Mesodermal cell (in vitro differentiated cells): ENCODE measurements around the gene NAXE.
"Not testable (repeated sequence)": the region's sequence is repeated elsewhere in the genome, so short reads cannot be mapped to it uniquely, and the experiment has no call there.

Source experiments
- H3K27ac ChIP-seq: 2 replicates; pipeline ENCODE4 v1.7.0; 2013; ENCODE audit warnings: mild to moderate bottlenecking, low read depth, low read length, moderate library complexity; ENCODE audit not compliant: severe bottlenecking
- H3K36me3 ChIP-seq: 2 replicates; pipeline ENCODE4 v1.7.1; 2013; ENCODE audit warnings: mild to moderate bottlenecking, low read length, moderate library complexity; ENCODE audit not compliant: control insufficient read depth, insufficient read depth
- H3K4me1 ChIP-seq: one replicate; pipeline ENCODE4 v1.7.1; 2013; ENCODE audit warnings: mild to moderate bottlenecking, low read length; ENCODE audit not compliant: insufficient read depth, control insufficient read depth, poor library complexity, severe bottlenecking
- H3K4me3 ChIP-seq: 2 replicates; pipeline ENCODE4 v1.7.0; 2013; ENCODE audit warnings: low read length, control low read depth, mild to moderate bottlenecking; ENCODE audit not compliant: insufficient read depth, poor library complexity, severe bottlenecking; ENCODE audit errors: extremely low read depth
- H3K9me3 ChIP-seq: 2 replicates; pipeline ENCODE4 v1.7.1; 2013; ENCODE audit warnings: mild to moderate bottlenecking, low read length, moderate library complexity; ENCODE audit not compliant: control insufficient read depth
- WGBS, 2 experiments: methylation state at CpG; one replicate each; pipeline ENCODE4 v1.1.5; 2013; ENCODE audit warnings: missing lambda C conversion rate in 2 of 2; ENCODE audit not compliant: insufficient coverage in 2 of 2; 5-methylcytosine and 5-hydroxymethylcytosine counted together

NAXE gene

DNA sequence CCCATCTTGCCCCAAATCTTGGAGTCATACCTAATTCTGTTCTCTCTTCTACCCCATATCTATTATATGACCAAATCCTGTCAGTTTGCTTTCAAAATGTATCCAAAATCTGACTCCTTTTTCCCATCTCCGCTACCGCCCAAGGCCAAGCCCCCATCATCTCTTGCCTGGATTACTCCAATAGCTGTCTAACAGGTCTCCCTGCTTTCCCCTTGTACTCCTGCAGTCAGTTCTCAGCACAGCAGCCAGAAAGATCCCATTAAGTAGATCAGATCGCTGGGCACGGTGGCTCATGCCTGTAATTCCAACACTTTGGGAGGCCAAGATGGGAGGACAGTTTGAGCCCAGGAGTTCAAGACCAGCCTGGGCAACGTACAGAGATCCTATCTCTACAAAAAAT is 39.1 kb upstream of the NAXE start:
- no peak overlapping the region for H3K27ac ChIP-seq
- WGBS, 2 experiments = 51 to 69% methylated on average over 3 to 4 of the region's 5 CpGs
- H3K36me3 ChIP-seq = peaks cover 80% of the 10 kb centered on the region
- H3K4me3 ChIP-seq = no peak overlapping the region
- no peaks in the 10 kb centered on the region for H3K4me1 ChIP-seq
- no peaks in the 10 kb centered on the region for H3K9me3 ChIP-seq

DNA sequence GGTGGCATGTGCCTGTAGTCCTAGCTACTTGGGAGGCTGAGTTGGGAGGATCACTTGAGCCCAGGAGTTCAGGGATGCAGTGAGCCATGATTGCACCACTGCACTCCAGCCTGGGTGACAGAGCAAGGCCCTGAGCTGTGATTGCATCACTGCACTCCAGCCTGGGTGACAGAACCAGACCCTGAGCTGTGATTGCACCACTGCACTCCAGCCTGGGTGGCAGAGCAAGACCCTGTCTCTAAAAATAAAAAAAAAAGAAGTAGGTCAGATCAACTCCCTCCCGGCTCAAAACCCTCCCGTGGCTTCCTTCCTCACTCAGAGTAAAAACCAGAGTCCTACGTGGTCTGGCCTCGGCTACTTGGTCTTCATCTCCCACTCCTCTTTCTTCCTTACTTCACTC is 38.6 kb upstream of the NAXE start:
- not testable (repeated sequence) for H3K4me1 ChIP-seq, H3K9me3 ChIP-seq, H3K4me3 ChIP-seq, H3K27ac ChIP-seq
- WGBS, 2 experiments = 93 to 100% methylated on average over 4 of the region's 4 CpGs
- H3K36me3 ChIP-seq = peaks cover 76% of the 10 kb centered on the region

DNA sequence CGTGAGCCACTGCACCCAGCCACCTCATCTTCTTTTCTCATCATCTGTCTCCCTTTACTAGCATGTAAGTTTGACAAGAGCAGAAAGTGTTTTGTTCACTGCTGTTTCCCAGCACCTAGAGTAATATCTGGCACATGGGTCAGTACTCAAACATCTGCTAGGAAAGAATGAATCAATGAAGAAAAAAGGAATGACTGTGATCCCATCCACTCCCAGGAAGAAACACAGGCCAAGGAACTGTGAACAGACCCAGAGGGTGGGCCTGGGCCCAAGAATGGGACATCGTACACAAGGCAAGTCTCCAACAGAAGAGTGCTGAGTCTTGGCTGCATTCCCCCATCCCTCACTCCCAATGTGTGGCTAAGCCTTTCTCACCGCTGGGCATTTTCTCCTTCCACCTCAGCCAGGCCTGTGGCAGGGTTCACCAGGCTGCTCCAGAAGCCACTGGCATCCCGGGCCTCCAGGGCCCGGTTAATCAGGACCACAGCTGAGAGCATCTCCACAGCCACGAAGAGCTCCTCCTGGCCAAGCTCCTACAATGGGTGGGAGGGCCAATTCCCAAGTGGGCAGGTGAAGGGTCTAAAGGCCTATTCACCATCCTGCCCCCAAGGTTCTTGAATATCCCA is 37.6 kb upstream of the NAXE start:
- no peak overlapping the region for H3K27ac ChIP-seq
- H3K4me3 ChIP-seq = no peak overlapping the region
- H3K36me3 ChIP-seq = peaks cover 69% of the 10 kb centered on the region
- H3K9me3 ChIP-seq = no peaks in the 10 kb centered on the region
- 95 to 98% methylated on average over 3 to 5 of the region's 6 CpGs for WGBS, 2 experiments
- H3K4me1 ChIP-seq = no peaks in the 10 kb centered on the region

DNA sequence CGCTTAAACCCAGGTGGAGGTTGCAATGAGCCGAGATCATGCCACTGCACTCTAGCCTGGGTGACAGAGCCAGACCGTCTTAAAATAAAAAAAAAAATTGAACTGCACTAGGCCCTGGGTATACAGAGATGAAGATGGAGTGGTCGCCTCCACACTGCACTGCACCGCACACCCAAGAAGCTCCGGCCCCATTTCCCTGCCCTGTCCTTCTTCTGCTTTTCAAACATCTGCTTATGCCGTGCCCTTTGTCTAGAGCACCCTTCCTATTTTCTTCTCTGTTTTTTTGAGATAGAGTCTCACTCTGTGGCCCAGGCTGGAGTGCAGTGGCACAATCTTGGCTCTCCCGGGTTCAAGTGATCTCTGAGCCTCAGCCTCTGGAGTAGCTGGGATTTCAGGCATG is 36.6 kb upstream of the NAXE start:
- no peak overlapping the region for H3K27ac ChIP-seq
- no peaks in the 10 kb centered on the region for H3K9me3 ChIP-seq
- H3K4me3 ChIP-seq = no peak overlapping the region
- H3K4me1 ChIP-seq = no peaks in the 10 kb centered on the region
- H3K36me3 ChIP-seq = peaks cover 71% of the 10 kb centered on the region
- 83 to 84% methylated on average over 8 of the region's 8 CpGs for WGBS, 2 experiments

DNA sequence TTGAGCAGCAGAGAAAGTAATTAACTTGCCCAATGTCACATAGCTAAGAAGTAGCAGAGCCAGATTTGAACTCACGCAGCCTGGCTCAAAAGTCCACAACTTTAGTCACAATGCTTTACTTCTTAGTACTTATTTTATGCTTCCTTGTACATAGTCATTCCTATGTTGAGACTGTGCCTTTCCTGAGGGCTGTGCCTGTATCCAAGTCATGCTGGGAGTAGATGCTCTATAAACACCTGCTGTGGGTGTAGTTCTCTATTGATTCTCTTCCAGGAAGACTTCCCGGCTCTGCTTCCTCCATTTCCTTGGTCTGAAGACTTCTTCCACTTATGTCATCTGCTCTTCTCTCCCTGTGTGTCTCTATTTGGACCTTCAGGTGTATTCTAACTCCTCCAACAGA is 35.9 kb upstream of the NAXE start:
- Histone ChIP-seq H3K9me3 (no peaks in the 10 kb centered on the region), H3K4me3 (no peak overlapping the region), H3K36me3 (peaks cover 71% of the 10 kb centered on the region), H3K4me1 (no peaks in the 10 kb centered on the region), H3K27ac (no peak overlapping the region)
- WGBS, 2 experiments = 100% methylated on average over 1 of the region's 2 CpGs

GRCh38 chr1:156556354-156556753 is 35.2 kb upstream of the NAXE start:
- Histone ChIP-seq H3K4me3 (no peak overlapping the region), H3K27ac (no peak overlapping the region), H3K36me3 (peaks cover 69% of the 10 kb centered on the region), H3K9me3 (no peaks in the 10 kb centered on the region), H3K4me1 (no peaks in the 10 kb centered on the region)
- 80 to 86% methylated on average over 6 to 8 of the region's 9 CpGs for WGBS, 2 experiments

DNA sequence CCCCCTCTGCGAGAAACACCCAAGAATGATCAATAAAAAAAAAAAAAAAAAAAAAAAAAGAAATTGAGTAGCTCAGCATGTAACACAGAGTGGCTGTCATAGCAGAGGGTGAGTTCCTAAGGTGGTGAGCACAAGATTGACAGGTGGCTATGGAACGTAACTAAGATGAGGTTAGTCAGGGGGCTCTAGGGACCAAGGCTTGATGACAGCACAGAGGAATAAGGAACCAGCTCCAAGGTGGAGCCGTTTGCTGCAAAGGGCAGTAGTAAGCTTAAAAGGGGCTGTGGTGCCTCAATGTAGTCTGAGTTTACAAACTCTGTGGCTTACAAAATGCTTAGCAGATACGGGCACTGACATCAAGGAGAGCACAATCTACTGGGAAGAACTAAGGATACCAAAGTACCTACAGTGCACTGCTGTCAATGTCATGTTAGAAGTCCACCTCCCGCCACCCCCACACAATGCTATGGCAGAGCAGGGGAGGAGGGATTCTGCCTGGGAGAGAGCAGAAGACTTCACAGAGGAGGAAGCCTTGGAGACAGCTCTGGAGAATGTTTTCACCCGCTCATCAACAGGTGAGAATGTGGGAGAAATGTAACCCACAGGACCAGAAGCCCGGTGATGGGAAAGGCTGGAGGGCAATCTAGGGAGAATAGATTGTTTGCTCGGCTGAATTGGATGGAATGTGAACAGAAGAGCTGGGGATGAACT is 32.3 kb upstream of the NAXE start:
- no peak overlapping the region for H3K27ac ChIP-seq
- 78 to 84% methylated on average over 6 of the region's 8 CpGs for WGBS, 2 experiments

DNA sequence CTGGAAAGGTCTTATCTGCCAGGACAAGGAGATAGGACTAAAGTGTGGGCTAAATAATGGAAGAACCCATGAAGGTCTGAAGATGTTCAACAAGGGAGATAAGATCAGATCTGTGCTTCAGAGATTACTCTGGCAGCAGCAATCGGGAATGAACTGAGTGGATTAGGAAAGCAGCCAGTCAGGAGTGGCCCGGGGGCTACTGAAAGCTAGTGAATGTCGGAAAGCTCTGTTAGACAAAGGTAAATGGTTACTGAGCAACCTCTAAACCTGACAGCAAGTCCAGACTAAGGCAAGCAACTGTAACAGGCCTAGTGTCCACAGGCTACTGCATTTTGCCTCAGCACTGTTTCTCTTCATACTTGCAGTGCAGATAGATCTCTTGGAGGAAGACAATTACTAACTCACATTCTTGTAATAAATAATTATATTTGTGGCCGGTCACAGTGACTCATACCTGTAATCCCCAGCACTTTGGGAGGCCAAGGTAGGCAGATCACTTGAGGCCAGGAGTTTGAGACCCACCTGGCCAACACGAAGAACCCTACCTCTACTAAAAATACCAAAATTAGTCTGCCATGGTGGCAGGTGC is 31.7 kb upstream of the NAXE start:
- no peak overlapping the region for H3K4me3 ChIP-seq
- WGBS, 2 experiments = 87 to 100% methylated on average over 2 to 4 of the region's 5 CpGs
- H3K27ac ChIP-seq = no peak overlapping the region
- no peaks in the 10 kb centered on the region for H3K4me1 ChIP-seq
- H3K9me3 ChIP-seq = no peaks in the 10 kb centered on the region
- peaks cover 75% of the 10 kb centered on the region for H3K36me3 ChIP-seq

More for the DNA sequence above, 32.3 kb upstream of the NAXE start:
- no peaks in the 10 kb centered on the region for H3K9me3 ChIP-seq
- H3K4me3 ChIP-seq = no peak overlapping the region
- no peaks in the 10 kb centered on the region for H3K4me1 ChIP-seq
- peaks cover 74% of the 10 kb centered on the region for H3K36me3 ChIP-seq

GRCh38 chr1:156560585-156561163 is 30.9 kb upstream of the NAXE start:
- 92 to 100% methylated on average over 4 of the region's 5 CpGs for WGBS, 2 experiments
- no peak overlapping the region for H3K27ac ChIP-seq
- peaks cover 76% of the 10 kb centered on the region for H3K36me3 ChIP-seq
- H3K9me3 ChIP-seq = no peaks in the 10 kb centered on the region
- H3K4me1 ChIP-seq = no peaks in the 10 kb centered on the region
- H3K4me3 ChIP-seq = no peak overlapping the region

- Histone ChIP-seq H3K9me3 (no peaks in the 10 kb centered on the region), H3K4me1 (no peaks in the 10 kb centered on the region), H3K27ac (no peak overlapping the region), H3K36me3 (peaks cover 93% of the 10 kb centered on the region), H3K4me3 (no peak overlapping the region)
- no CpG with 5 or more reads among the region's 2 CpGs for WGBS, 2 experiments
Measured at GRCh38 chr1:156565519-156565918, 26.1 kb upstream of the NAXE start.

GRCh38 chr1:156566436-156566835 is 25.1 kb upstream of the NAXE start:
- WGBS, 2 experiments = 94 to 96% methylated on average over 4 of the region's 4 CpGs
- Histone ChIP-seq H3K4me3 (no peak overlapping the region), H3K9me3 (no peaks in the 10 kb centered on the region), H3K36me3 (peaks cover 90% of the 10 kb centered on the region), H3K4me1 (peaks cover 6% of the 10 kb centered on the region), H3K27ac (no peak overlapping the region)
